Measurements from ENCODE around the gene RGMA. TPM values are rescaled to one million over a fixed set of nuclear protein-coding genes. Genes with fewer than 3 reads are reported as not detected.

The RGMA gene
- total RNA-seq, 2 experiments from 2014 or later: not detected

GRCh38 chr15:93087825-93088199 lies 1.2 kb downstream of the RGMA start:
- ChIA-PET POLR2A (interaction anchor here (0.8 to 1.5 kb wide), 2 partner anchors 12 to 59 kb away, joined by 3 to 4 read pairs; no protein-coding TSS in a partner anchor), CTCF (interaction anchor here (0.7 to 2.6 kb wide), 40 partner anchors 9 to 1032 kb away, joined by 3 to 26 read pairs (median 4); no protein-coding TSS in a partner anchor)
- H3K9me3 Mint-ChIP-seq: no peaks in the 10 kb centered on the region
- H3K27me3 Mint-ChIP-seq: peaks cover 54% of the 10 kb centered on the region
- TF ChIP-seq, protein P1, sequence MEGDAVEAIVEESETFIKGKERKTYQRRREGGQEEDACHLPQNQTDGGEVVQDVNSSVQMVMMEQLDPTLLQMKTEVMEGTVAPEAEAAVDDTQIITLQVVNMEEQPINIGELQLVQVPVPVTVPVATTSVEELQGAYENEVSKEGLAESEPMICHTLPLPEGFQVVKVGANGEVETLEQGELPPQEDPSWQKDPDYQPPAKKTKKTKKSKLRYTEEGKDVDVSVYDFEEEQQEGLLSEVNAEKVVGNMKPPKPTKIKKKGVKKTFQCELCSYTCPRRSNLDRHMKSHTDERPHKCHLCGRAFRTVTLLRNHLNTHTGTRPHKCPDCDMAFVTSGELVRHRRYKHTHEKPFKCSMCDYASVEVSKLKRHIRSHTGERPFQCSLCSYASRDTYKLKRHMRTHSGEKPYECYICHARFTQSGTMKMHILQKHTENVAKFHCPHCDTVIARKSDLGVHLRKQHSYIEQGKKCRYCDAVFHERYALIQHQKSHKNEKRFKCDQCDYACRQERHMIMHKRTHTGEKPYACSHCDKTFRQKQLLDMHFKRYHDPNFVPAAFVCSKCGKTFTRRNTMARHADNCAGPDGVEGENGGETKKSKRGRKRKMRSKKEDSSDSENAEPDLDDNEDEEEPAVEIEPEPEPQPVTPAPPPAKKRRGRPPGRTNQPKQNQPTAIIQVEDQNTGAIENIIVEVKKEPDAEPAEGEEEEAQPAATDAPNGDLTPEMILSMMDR (IDR thresholded peaks at IDR 0.05): peak; percentile 96
- no peak overlapping the region for H3K27ac Mint-ChIP-seq
- H3K36me3 Mint-ChIP-seq (ENCODE audit: low read depth): no peaks in the 10 kb centered on the region
- DNase-seq (peak; percentile 82), ATAC-seq (peak; percentile 81)
- intact Hi-C loops (cut with micrococcal nuclease): no loop called here
- peaks cover 11% of the 10 kb centered on the region for H3K4me1 Mint-ChIP-seq (ENCODE audit: low read depth)
- H3K4me3 Mint-ChIP-seq: peak overlapping the region; percentile 68

DNA sequence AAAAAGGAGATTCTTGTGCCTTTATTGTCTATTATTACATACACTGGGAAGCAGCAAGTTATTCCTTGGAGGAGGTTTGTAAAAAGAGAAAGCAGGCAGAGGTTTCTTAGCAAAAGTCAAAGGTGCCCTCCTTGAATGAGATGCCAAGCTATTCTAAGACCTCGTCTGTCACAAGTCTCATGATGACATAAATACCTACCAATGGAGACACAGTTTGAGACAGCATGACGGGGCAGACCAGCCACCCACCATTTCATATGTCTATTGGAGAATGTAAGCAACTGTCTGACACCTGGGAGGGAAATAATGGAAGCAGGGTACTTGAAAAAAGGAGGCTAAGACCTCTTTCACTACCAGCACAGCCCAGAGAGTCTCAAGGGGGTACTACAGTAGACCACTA lies 2.2 kb downstream of the RGMA start:
- TF ChIP-seq, protein P1 (IDR thresholded peaks at IDR 0.05): no peak
- no peak for ATAC-seq
- peaks cover 59% of the 10 kb centered on the region for H3K27me3 Mint-ChIP-seq

GRCh38 chr15:93085692-93086091 lies 3.3 kb downstream of the RGMA start:
- no peak overlapping the region for H3K27ac Mint-ChIP-seq
- DNase-seq (no peak), ATAC-seq (no peak)
- H3K36me3 Mint-ChIP-seq (ENCODE audit: low read depth): no peaks in the 10 kb centered on the region
- TF ChIP-seq, protein P1 (IDR thresholded peaks at IDR 0.05): no peak
- intact Hi-C loops (cut with micrococcal nuclease): no loop called here
- H3K4me3 Mint-ChIP-seq: no peak overlapping the region
- H3K4me1 Mint-ChIP-seq (ENCODE audit: low read depth): peaks cover 11% of the 10 kb centered on the region
- H3K9me3 Mint-ChIP-seq: no peaks in the 10 kb centered on the region
- POLR2A ChIA-PET: no interaction called here
- H3K27me3 Mint-ChIP-seq: peaks cover 57% of the 10 kb centered on the region
- CTCF ChIA-PET: no interaction called here

More for the DNA sequence above, 2.2 kb downstream of the RGMA start:
- no peaks in the 10 kb centered on the region for H3K9me3 Mint-ChIP-seq
- no peak overlapping the region for H3K4me3 Mint-ChIP-seq
- CTCF ChIA-PET: interaction anchor here (1.3 to 2.6 kb wide), 4 partner anchors 10 to 334 kb away, joined by 3 to 26 read pairs (median 14); no protein-coding TSS in a partner anchor
- H3K27ac Mint-ChIP-seq: no peak overlapping the region
- H3K36me3 Mint-ChIP-seq (ENCODE audit: low read depth): no peaks in the 10 kb centered on the region
- DNase-seq: no peak
- POLR2A ChIA-PET: no interaction called here
- H3K4me1 Mint-ChIP-seq (ENCODE audit: low read depth): peaks cover 11% of the 10 kb centered on the region
- intact Hi-C loops (cut with micrococcal nuclease): no loop called here

DNA sequence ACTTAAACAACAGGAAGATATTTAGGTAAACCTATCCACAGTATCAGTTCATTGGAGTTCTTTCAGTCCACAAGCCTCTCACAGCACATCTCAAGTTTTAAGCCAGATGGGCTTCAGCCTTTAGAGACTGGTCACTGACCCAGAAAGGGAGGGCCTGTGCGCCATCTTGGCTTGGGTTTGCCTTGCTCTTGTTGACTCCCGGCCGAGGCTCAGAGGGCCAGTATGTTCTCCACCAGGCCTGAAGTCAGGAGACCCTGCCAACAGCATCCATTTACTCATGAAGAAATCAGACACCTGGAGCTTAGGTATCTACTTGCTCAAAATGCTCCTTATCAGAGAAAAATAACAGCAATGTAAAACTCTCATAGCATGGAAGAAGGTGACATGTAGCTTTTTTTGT lies 6.2 kb downstream of the RGMA start:
- DNase-seq: no peak
- POLR2A ChIA-PET: no interaction called here
- Mint-ChIP-seq H3K4me1 (ENCODE audit: low read depth) (peaks cover 4% of the 10 kb centered on the region), H3K4me3 (no peak overlapping the region), H3K27ac (no peak overlapping the region), H3K9me3 (no peaks in the 10 kb centered on the region), H3K27me3 (peaks cover 40% of the 10 kb centered on the region), H3K36me3 (ENCODE audit: low read depth) (no peaks in the 10 kb centered on the region)
- intact Hi-C loops (cut with micrococcal nuclease): no loop called here
- TF ChIP-seq, protein P1 (IDR thresholded peaks at IDR 0.05): no peak
- ATAC-seq: no peak
- CTCF ChIA-PET: no interaction called here

GRCh38 chr15:93081399-93081798 lies 7.6 kb downstream of the RGMA start:
- no peak overlapping the region for H3K27ac Mint-ChIP-seq
- no peaks in the 10 kb centered on the region for H3K36me3 Mint-ChIP-seq (ENCODE audit: low read depth)
- ChIA-PET POLR2A (no interaction called here), CTCF (interaction anchor here (0.6 kb wide), 1 partner anchor 224 kb away, joined by 3 read pairs; no protein-coding TSS in a partner anchor)
- peaks cover 33% of the 10 kb centered on the region for H3K27me3 Mint-ChIP-seq
- H3K9me3 Mint-ChIP-seq: no peaks in the 10 kb centered on the region
- intact Hi-C loops (cut with micrococcal nuclease): no loop called here
- DNase-seq: no peak
- no peak overlapping the region for H3K4me3 Mint-ChIP-seq
- TF ChIP-seq, protein P1 (IDR thresholded peaks at IDR 0.05): no peak
- no peak for ATAC-seq
- no peaks in the 10 kb centered on the region for H3K4me1 Mint-ChIP-seq (ENCODE audit: low read depth)

All from activated CD8-positive, alpha-beta T cell treated with anti-CD3 and anti-CD28 coated beads for 36 hours (primary cell).